ENCODE measurements around the gene PAH.

PAH gene

DNA sequence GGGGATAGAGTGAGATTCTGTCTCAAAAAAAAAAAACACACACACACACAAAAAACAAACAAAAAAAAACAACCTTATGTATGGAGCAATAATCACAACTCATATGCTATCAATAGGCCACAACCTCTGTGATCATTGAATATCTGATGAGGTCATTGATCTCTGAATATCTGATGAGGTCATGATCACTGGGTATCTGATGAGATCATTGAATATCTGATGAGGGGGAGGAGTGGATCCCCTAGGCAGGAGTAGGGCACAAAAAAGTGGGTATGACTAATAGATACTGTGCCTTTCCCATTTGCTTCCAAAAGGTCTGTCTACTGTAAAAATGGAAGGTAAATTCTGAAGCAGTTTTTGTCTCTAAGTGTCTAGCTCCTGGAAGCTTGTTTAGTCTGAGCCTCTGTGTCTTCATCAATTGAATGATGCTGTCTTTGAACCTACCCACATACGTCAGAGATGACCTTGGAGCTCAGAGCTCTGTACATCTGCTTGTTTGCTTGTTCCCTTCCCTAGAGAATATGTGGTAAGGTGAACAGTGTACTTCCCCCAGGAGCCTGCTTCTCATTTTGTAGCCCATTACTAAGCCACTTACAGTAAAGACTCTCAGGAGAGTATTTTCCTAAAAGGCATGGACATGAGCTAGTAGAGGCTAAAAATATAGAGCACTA is 13.6 kb downstream of the PAH start:
- no peaks in the 10 kb centered on the region for H3K9me2 ChIP-seq (replicated peaks; ENCODE audit: low read depth, low read length)
- H3K4me1 ChIP-seq (ENCODE audit: insufficient read depth, low read length, poor library complexity, severe bottlenecking), result no peaks in the 10 kb centered on the region
- TF ChIP-seq EZH2phosphoT487 (IDR thresholded peaks at IDR 0.05; ENCODE audit: borderline replicate concordance), result no peak
- TF ChIP-seq, protein P1, sequence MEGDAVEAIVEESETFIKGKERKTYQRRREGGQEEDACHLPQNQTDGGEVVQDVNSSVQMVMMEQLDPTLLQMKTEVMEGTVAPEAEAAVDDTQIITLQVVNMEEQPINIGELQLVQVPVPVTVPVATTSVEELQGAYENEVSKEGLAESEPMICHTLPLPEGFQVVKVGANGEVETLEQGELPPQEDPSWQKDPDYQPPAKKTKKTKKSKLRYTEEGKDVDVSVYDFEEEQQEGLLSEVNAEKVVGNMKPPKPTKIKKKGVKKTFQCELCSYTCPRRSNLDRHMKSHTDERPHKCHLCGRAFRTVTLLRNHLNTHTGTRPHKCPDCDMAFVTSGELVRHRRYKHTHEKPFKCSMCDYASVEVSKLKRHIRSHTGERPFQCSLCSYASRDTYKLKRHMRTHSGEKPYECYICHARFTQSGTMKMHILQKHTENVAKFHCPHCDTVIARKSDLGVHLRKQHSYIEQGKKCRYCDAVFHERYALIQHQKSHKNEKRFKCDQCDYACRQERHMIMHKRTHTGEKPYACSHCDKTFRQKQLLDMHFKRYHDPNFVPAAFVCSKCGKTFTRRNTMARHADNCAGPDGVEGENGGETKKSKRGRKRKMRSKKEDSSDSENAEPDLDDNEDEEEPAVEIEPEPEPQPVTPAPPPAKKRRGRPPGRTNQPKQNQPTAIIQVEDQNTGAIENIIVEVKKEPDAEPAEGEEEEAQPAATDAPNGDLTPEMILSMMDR (conservative IDR thresholded peaks at IDR 0.05; ENCODE audit: low read length), result no peak
- no peak overlapping the region for H3K4me2 ChIP-seq (ENCODE audit: low read depth, low read length, poor library complexity, severe bottlenecking)
- no peaks in the 10 kb centered on the region for H3F3A ChIP-seq (ENCODE audit: low read depth)
- no peak overlapping the region for H2AFZ ChIP-seq (ENCODE audit: low read length)
- no peaks in the 10 kb centered on the region for H3K9me3 ChIP-seq (ENCODE audit: insufficient read depth, low read depth, low read length)
- no peak overlapping the region for H3K4me3 ChIP-seq (ENCODE audit: low read length, poor library complexity, severe bottlenecking)
- H3K9ac ChIP-seq (ENCODE audit: low read depth, low read length, poor library complexity, severe bottlenecking), result no peak overlapping the region
- H4K20me1 ChIP-seq (ENCODE audit: insufficient read depth, low read length, poor library complexity, severe bottlenecking), result no peaks in the 10 kb centered on the region
- H3K79me2 ChIP-seq (ENCODE audit: insufficient read depth, low read length), result no peaks in the 10 kb centered on the region
- no peaks in the 10 kb centered on the region for H3K27me3 ChIP-seq (ENCODE audit: insufficient read depth, low read length, poor library complexity, severe bottlenecking)
- H3K36me3 ChIP-seq (ENCODE audit: insufficient read depth, low read length), result no peaks in the 10 kb centered on the region

DNA sequence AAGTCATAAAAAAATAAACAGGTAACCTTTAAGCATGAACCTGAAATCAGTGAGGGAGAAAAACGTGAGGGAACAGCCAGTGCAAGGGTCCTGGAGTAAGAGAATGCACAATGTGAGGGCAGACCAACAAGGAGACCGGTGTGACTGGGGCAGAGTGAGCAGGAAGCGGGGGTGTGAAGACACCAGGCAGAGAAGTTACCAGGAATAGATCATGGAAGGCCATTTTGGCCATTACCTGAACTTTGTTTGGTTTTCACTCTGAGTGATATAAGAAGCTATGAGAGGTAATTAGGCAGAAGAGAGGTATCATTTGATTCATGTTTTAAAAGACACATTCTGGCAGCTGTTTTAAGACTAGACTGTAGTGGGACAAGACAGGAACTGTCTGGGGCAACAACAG is 15.0 kb downstream of the PAH start:
- no peaks in the 10 kb centered on the region for H3F3A ChIP-seq (ENCODE audit: low read depth)
- no peaks in the 10 kb centered on the region for H3K27me3 ChIP-seq (ENCODE audit: insufficient read depth, low read length, poor library complexity, severe bottlenecking)
- no peak overlapping the region for H2AFZ ChIP-seq (ENCODE audit: low read length)
- H3K4me1 ChIP-seq (ENCODE audit: insufficient read depth, low read length, poor library complexity, severe bottlenecking), result no peaks in the 10 kb centered on the region
- H3K4me3 ChIP-seq (ENCODE audit: low read length, poor library complexity, severe bottlenecking), result no peak overlapping the region
- no peaks in the 10 kb centered on the region for H3K36me3 ChIP-seq (ENCODE audit: insufficient read depth, low read length)
- H4K20me1 ChIP-seq (ENCODE audit: insufficient read depth, low read length, poor library complexity, severe bottlenecking), result no peaks in the 10 kb centered on the region
- no peak overlapping the region for H3K4me2 ChIP-seq (ENCODE audit: low read depth, low read length, poor library complexity, severe bottlenecking)
- H3K79me2 ChIP-seq (ENCODE audit: insufficient read depth, low read length), result no peaks in the 10 kb centered on the region
- H3K9me2 ChIP-seq (replicated peaks; ENCODE audit: low read depth, low read length), result no peaks in the 10 kb centered on the region
- no peaks in the 10 kb centered on the region for H3K9me3 ChIP-seq (ENCODE audit: insufficient read depth, low read depth, low read length)
- TF ChIP-seq, protein P1 (conservative IDR thresholded peaks at IDR 0.05; ENCODE audit: low read length), result no peak
- TF ChIP-seq EZH2phosphoT487 (IDR thresholded peaks at IDR 0.05; ENCODE audit: borderline replicate concordance), result no peak
- no peak overlapping the region for H3K9ac ChIP-seq (ENCODE audit: low read depth, low read length, poor library complexity, severe bottlenecking)

DNA sequence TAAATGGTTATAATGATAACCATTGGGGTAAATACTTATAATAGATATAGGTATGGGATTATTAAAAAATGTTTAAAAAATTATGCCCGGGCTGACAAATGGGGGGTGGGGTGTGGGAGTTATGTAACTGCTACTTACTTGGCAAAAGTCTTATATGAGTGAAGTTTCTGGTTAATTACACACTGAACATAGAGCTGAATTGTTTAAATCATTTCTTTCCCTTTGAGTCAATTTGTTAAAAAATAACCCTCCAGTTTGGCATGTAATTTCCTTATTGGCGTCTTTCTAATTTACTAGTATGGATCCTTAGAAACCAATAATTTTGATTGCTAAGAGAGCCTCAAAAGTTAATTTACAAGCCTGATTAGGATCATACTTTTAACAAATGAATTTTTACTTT is 16.7 kb downstream of the PAH start:
- H4K20me1 ChIP-seq (ENCODE audit: insufficient read depth, low read length, poor library complexity, severe bottlenecking), result no peaks in the 10 kb centered on the region

More for the DNA sequence above, 16.7 kb downstream of the PAH start:
- Histone ChIP-seq H3F3A (ENCODE audit: low read depth) (no peaks in the 10 kb centered on the region), H3K9ac (ENCODE audit: low read depth, low read length, poor library complexity, severe bottlenecking) (no peak overlapping the region), H3K4me3 (ENCODE audit: low read length, poor library complexity, severe bottlenecking) (no peak overlapping the region), H3K79me2 (ENCODE audit: insufficient read depth, low read length) (no peaks in the 10 kb centered on the region), H3K4me2 (ENCODE audit: low read depth, low read length, poor library complexity, severe bottlenecking) (no peak overlapping the region), H3K4me1 (ENCODE audit: insufficient read depth, low read length, poor library complexity, severe bottlenecking) (no peaks in the 10 kb centered on the region), H3K27me3 (ENCODE audit: insufficient read depth, low read length, poor library complexity, severe bottlenecking) (no peaks in the 10 kb centered on the region), H2AFZ (ENCODE audit: low read length) (no peak overlapping the region), H3K9me3 (ENCODE audit: insufficient read depth, low read depth, low read length) (no peaks in the 10 kb centered on the region), H3K9me2 (replicated peaks; ENCODE audit: low read depth, low read length) (no peaks in the 10 kb centered on the region), H3K36me3 (ENCODE audit: insufficient read depth, low read length) (no peaks in the 10 kb centered on the region)
- TF ChIP-seq EZH2phosphoT487 (IDR thresholded peaks at IDR 0.05; ENCODE audit: borderline replicate concordance), result no peak
- TF ChIP-seq, protein P1 (conservative IDR thresholded peaks at IDR 0.05; ENCODE audit: low read length), result no peak

Measured in Loucy (cell line).